Measurements from ENCODE around the gene CRYAB. TPM values are rescaled to one million over a fixed set of nuclear protein-coding genes. Genes with fewer than 3 reads are reported as not detected.

The CRYAB gene
- total RNA-seq, 4 donors from 2014 or later: 7.7 to 32.2 (median 14.9) TPM

- Histone ChIP-seq H3K27me3 (no peaks in the 10 kb centered on the region), H3K4me3 (no peak overlapping the region), H3K36me3 (no peaks in the 10 kb centered on the region), H3K27ac (peak overlapping the region in 3 of 4 donors; percentile 11 to 74 (median 47)), H3K4me1 (peaks cover 0 to 14% (median 5%) of the 10 kb centered on the region in 4 donors), H3K9me3 (no peaks in the 10 kb centered on the region)
- TF ChIP-seq CTCF (IDR thresholded peaks at IDR 0.05) (no peak), POLR2A (IDR thresholded peaks at IDR 0.05) (no peak)
- DNase-seq: no peak
These were observed 11.8 kb upstream of the CRYAB start for GRCh38 chr11:111923351-111923788.

- Histone ChIP-seq H3K4me1 (peaks cover 0 to 19% (median 5%) of the 10 kb centered on the region in 4 donors), H3K27ac (peak overlapping the region in 3 of 4 donors; percentile 11 to 74 (median 47)), H3K4me3 (no peak overlapping the region), H3K27me3 (no peaks in the 10 kb centered on the region), H3K9me3 (no peaks in the 10 kb centered on the region), H3K36me3 (no peaks in the 10 kb centered on the region)
- DNase-seq: no peak
- TF ChIP-seq POLR2A (IDR thresholded peaks at IDR 0.05) (no peak), CTCF (IDR thresholded peaks at IDR 0.05) (no peak)
These were observed 11.2 kb upstream of the CRYAB start for GRCh38 chr11:111922803-111923202.

GRCh38 chr11:111921541-111922230 lies 10.1 kb upstream of the CRYAB start:
- TF ChIP-seq CTCF (IDR thresholded peaks at IDR 0.05) (no peak), POLR2A (IDR thresholded peaks at IDR 0.05) (no peak)
- no peak overlapping the region for H3K27ac ChIP-seq
- H3K36me3 ChIP-seq: no peaks in the 10 kb centered on the region
- peaks cover 0 to 14% (median 2%) of the 10 kb centered on the region in 4 donors for H3K4me1 ChIP-seq
- no peak for DNase-seq
- no peaks in the 10 kb centered on the region for H3K27me3 ChIP-seq
- H3K9me3 ChIP-seq: no peaks in the 10 kb centered on the region
- H3K4me3 ChIP-seq: no peak overlapping the region

- Histone ChIP-seq H3K36me3 (no peaks in the 10 kb centered on the region), H3K27me3 (no peaks in the 10 kb centered on the region), H3K4me3 (no peak overlapping the region), H3K9me3 (no peaks in the 10 kb centered on the region), H3K4me1 (peaks cover 0 to 8% (median 0%) of the 10 kb centered on the region in 4 donors), H3K27ac (no peak overlapping the region)
- no peak for DNase-seq
- TF ChIP-seq POLR2A (IDR thresholded peaks at IDR 0.05) (no peak), CTCF (IDR thresholded peaks at IDR 0.05) (no peak)
These were observed 9.3 kb upstream of the CRYAB start for GRCh38 chr11:111920908-111921307.

DNA sequence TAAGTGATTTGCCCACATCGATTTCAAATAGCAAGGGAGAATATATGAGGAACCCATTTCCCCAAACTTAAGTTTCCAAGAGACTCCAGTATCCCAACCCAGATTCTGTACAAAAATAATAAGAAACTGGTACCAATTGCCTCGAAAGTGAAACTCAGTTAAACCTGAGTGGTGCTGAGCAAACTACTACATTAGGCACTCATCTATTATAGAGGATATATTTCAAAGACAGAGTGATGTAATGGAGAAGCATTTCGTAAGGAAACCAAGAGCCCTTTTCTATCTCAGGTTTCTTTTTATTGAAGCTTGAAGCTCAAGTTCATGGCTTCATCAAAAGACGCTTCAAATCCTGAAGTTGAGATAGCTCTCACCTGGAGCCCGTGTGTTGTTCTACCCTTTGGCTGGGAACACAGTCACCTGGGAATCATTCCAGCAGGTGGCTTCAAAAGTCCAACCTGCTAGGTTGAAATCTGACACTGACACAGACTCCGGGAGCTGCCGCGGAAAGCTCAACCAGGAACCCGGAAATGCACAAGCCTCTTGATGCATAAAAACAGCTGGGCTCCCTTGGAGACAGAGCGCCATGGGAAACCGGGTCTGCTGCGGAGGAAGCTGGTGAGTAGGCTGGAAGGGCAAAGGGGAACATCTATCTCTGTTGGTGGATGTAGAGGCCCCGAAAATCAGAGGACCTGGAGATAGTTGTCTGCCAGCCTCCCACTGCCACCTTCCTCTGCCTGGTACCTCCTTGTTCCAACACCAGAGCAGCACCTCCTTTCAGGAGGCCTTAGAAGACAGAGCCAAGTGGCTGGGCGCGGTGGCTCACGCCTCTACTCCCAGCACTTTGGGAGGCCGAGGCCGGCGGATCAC lies 7.1 kb upstream of the CRYAB start, which contains the start of gene C11orf52:
TSS of gene C11orf52 (plus strand) at position 524 of the 867 bp plus-strand sequence. CDS start at position 584, 60 bp downstream.
- TF ChIP-seq CTCF (IDR thresholded peaks at IDR 0.05) (peak in 2 of 6 experiments; percentile 19 to 37), POLR2A (IDR thresholded peaks at IDR 0.05) (peak; percentile 50 to 71)
- H3K9me3 ChIP-seq: no peaks in the 10 kb centered on the region
- no peaks in the 10 kb centered on the region for H3K36me3 ChIP-seq
- H3K27me3 ChIP-seq: no peaks in the 10 kb centered on the region
- H3K4me1 ChIP-seq: peaks cover 0 to 8% (median 0%) of the 10 kb centered on the region in 4 donors
- DNase-seq: peak in 2 of 3 donors; percentile 83 to 85
- H3K27ac ChIP-seq: peak within 1 kb of the TSS in 3 of 4 donors; percentile 62 to 88 (median 84)
- H3K4me3 ChIP-seq: peak within 1 kb of the TSS in 2 of 4 donors; percentile 46 to 48
